ENCODE measurements around the gene NDFIP2. TPM values are rescaled to one million over a fixed set of nuclear protein-coding genes. Genes with fewer than 3 reads are reported as not detected.

The NDFIP2 gene
- total RNA-seq, 1 donor from 2014 or later, result 31.8 TPM

GRCh38 chr13:79522583-79522982, 41.6 kb downstream of the NDFIP2 start:
- intact Hi-C loops (cut with DNase I), result no loop called here
- no peak for DNase-seq (ENCODE audit: low spot score)
- peak; percentile 24 for ATAC-seq

- DNase-seq (ENCODE audit: low spot score) (no peak), ATAC-seq (no peak)
- intact Hi-C loops (cut with DNase I), result no loop called here
Observed at GRCh38 chr13:79525064-79525857, 44.3 kb downstream of the NDFIP2 start.

GRCh38 chr13:79527698-79528097, 46.7 kb downstream of the NDFIP2 start:
- ATAC-seq, result no peak

GRCh38 chr13:79528356-79528755, 47.4 kb downstream of the NDFIP2 start:
- intact Hi-C loops (cut with DNase I), result no loop called here
- no peak for ATAC-seq
- DNase-seq (ENCODE audit: low spot score), result no peak

More at GRCh38 chr13:79527698-79528097, 46.7 kb downstream of the NDFIP2 start:
- no peak for DNase-seq (ENCODE audit: low spot score)
- intact Hi-C loops (cut with DNase I), result no loop called here

- intact Hi-C loops (cut with DNase I), result no loop called here
- ATAC-seq, result no peak
Observed at GRCh38 chr13:79528759-79529191, 47.8 kb downstream of the NDFIP2 start.

GRCh38 chr13:79529817-79530216, 48.9 kb downstream of the NDFIP2 start:
- DNase-seq (ENCODE audit: low spot score) (no peak), ATAC-seq (no peak)
- intact Hi-C loops (cut with DNase I), result no loop called here

More at GRCh38 chr13:79528759-79529191, 47.8 kb downstream of the NDFIP2 start:
- no peak for DNase-seq (ENCODE audit: low spot score)

GRCh38 chr13:79530270-79530669, 49.3 kb downstream of the NDFIP2 start:
- ATAC-seq (no peak), DNase-seq (ENCODE audit: low spot score) (no peak)
- intact Hi-C loops (cut with DNase I), result no loop called here

- intact Hi-C loops (cut with DNase I), result no loop called here
- no peak for DNase-seq (ENCODE audit: low spot score)
- ATAC-seq, result no peak
Observed at GRCh38 chr13:79531542-79532254, 50.7 kb downstream of the NDFIP2 start.

GRCh38 chr13:79532576-79532975, 51.6 kb downstream of the NDFIP2 start:
- DNase-seq (ENCODE audit: low spot score) (no peak), ATAC-seq (no peak)
- intact Hi-C loops (cut with DNase I), result no loop called here

GRCh38 chr13:79533781-79534400, 52.9 kb downstream of the NDFIP2 start:
- DNase-seq (ENCODE audit: low spot score) (no peak), ATAC-seq (no peak)
- intact Hi-C loops (cut with DNase I), result no loop called here

GRCh38 chr13:79534596-79534995, 53.6 kb downstream of the NDFIP2 start:
- intact Hi-C loops (cut with DNase I), result no loop called here
- ATAC-seq (no peak), DNase-seq (ENCODE audit: low spot score) (no peak)

- intact Hi-C loops (cut with DNase I), result loop anchor here (5.0 kb wide), 1 partner anchor 116 kb away; no protein-coding TSS in a partner anchor
- ATAC-seq, result no peak
- DNase-seq (ENCODE audit: low spot score), result no peak
Observed at GRCh38 chr13:79538757-79539156, 57.8 kb downstream of the NDFIP2 start.

GRCh38 chr13:79540504-79540903, 59.5 kb downstream of the NDFIP2 start:
- intact Hi-C loops (cut with DNase I), result no loop called here
- DNase-seq (ENCODE audit: low spot score), result no peak
- no peak for ATAC-seq

- no peak for DNase-seq (ENCODE audit: low spot score)
- intact Hi-C loops (cut with DNase I), result no loop called here
- ATAC-seq, result no peak
Observed at GRCh38 chr13:79541426-79542049, 60.6 kb downstream of the NDFIP2 start.

GRCh38 chr13:79543883-79544282, 62.9 kb downstream of the NDFIP2 start:
- no peak for ATAC-seq

GRCh38 chr13:79547211-79548195, 66.5 kb downstream of the NDFIP2 start:
- DNase-seq (ENCODE audit: low spot score), result no peak
- intact Hi-C loops (cut with DNase I), result no loop called here
- no peak for ATAC-seq

More at GRCh38 chr13:79543883-79544282, 62.9 kb downstream of the NDFIP2 start:
- intact Hi-C loops (cut with DNase I), result no loop called here
- no peak for DNase-seq (ENCODE audit: low spot score)

GRCh38 chr13:79548902-79549301, 67.9 kb downstream of the NDFIP2 start:
- intact Hi-C loops (cut with DNase I), result no loop called here
- DNase-seq (ENCODE audit: low spot score) (no peak), ATAC-seq (no peak)

Measured in sciatic nerve (tissue), 2 donors.